GM19467 (cell line): ENCODE measurements around the gene BNC2.
"Not testable (repeated sequence)": the region's sequence is repeated elsewhere in the genome, so short reads cannot be mapped to it uniquely, and the experiment has no call there.

ENCODE experiments used
- ATAC-seq: cut with Tn5 transposase; IDR thresholded peaks from one replicate; pipeline ENCODE4 v1.9.1; 2021; ENCODE audit warnings: mild to moderate bottlenecking, moderate library complexity; ENCODE audit not compliant: unreplicated experiment

BNC2 gene, protein sequence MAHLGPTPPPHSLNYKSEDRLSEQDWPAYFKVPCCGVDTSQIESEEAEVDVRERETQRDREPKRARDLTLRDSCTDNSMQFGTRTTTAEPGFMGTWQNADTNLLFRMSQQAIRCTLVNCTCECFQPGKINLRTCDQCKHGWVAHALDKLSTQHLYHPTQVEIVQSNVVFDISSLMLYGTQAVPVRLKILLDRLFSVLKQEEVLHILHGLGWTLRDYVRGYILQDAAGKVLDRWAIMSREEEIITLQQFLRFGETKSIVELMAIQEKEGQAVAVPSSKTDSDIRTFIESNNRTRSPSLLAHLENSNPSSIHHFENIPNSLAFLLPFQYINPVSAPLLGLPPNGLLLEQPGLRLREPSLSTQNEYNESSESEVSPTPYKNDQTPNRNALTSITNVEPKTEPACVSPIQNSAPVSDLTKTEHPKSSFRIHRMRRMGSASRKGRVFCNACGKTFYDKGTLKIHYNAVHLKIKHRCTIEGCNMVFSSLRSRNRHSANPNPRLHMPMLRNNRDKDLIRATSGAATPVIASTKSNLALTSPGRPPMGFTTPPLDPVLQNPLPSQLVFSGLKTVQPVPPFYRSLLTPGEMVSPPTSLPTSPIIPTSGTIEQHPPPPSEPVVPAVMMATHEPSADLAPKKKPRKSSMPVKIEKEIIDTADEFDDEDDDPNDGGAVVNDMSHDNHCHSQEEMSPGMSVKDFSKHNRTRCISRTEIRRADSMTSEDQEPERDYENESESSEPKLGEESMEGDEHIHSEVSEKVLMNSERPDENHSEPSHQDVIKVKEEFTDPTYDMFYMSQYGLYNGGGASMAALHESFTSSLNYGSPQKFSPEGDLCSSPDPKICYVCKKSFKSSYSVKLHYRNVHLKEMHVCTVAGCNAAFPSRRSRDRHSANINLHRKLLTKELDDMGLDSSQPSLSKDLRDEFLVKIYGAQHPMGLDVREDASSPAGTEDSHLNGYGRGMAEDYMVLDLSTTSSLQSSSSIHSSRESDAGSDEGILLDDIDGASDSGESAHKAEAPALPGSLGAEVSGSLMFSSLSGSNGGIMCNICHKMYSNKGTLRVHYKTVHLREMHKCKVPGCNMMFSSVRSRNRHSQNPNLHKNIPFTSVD

DNA sequence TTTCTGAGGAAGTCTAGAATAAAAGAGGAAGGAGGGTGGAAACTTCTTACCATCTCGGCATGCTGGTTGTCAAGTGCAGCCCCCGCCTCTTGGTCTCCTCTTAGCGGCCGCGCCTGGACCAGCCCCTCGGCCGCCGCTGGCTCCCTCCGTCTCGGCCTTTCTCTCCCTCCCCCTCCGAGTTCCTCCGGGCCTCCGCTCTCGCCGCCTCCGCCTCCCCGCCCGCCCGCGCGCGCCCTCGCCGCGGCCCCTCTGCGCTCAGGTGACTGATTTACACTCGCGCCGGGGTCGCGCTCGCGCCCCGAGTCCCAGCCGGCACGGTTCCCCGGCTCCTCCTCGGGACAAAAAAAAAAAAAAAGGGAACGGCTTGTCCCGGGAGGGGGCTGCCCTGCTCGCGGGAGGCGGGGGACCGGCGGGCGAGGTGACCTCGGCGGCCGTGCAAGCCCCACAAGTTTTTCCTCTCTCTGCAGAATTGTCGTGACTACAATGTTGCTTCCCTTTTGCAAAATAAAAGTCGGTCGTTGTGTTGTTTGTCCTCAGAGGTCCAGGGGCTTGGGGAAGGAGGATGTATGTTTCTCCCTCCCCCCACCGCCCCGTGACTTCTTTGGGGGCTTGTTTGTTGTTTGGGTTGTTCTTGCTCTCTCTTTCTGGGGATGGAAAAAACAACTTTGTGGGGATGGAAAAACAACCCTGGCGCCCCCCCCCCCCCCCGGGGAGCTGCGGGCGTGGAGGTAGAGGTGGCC lies at the start of gene BNC2:
Gene BNC2, minus strand, starts transcription at position 75 of the 740 bp plus-strand sequence. Its CDS starts 22 bp downstream, at position 53.
- no peak for ATAC-seq

DNA sequence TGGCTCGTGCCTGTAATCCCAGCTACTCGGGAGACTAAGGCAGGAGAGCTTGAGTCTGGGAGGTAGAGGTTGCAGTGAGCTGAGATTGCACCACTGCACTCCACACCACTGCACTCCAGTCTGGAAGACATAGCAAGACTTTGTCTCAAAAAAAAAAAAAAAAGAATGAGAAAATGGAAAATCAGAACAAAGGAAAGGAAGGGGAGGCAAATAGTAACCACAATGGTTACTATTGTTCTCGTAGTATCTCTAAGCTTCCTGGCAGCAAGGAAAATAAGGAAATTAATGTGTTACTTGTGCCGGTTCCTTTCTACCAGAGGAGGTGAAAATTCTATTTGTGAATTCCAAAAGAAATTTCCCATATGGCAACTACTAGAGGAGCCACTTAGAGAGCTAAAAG lies 48.5 kb upstream of the BNC2 start:
- no peak for ATAC-seq

DNA sequence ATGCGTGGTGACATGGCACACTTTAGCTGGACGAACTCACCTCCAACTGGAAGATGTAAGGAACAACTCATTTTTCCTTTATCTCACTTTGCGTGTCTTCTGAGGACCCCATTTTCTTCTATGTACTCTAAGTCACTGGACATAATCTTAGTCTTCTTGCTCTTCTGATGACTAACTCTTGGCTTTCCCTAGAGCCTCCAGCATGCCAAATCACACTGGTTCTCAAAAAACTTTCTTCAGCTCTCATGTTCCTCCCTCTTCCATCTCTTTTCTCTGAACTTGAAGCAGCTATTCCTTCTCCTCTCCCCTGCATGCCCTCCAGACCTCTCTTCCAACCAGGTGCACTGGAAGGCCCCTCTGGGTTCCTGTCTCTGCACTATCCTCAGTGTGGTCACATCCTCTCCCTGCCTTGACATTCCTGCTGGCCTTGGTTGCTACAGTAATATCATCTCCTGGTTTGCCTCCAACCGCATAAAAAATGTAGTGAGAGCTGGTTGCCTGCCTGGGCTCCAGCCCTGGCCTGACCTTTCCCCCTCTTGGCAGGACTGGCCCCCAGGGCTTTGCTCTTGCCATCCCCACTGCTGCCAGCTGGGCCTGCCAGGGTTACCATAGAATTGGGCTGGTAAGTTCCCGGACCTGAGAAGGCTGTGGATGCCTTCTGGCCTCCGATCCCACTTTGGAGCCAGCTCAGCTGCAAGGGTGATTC lies 44.8 kb upstream of the BNC2 start:
- no peak for ATAC-seq

DNA sequence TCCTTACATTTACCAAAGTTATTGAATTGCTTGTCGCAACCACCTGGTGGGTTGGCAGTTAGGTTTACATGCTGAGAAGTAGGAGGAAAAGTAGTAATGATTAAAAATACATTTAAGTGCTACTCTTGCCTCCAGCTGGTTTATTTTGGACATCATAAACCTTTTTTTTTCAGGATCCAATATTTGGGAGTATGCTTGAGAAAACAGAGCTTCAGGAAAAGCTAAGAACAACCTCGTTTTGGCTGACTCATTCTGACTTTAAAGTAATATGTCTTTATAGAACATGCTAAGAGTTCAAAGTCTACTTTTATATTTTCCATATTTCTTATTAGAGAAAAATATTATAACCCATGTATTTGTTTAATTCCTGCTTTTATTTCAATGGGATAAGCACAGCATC lies 41.7 kb upstream of the BNC2 start:
- no peak for ATAC-seq

DNA sequence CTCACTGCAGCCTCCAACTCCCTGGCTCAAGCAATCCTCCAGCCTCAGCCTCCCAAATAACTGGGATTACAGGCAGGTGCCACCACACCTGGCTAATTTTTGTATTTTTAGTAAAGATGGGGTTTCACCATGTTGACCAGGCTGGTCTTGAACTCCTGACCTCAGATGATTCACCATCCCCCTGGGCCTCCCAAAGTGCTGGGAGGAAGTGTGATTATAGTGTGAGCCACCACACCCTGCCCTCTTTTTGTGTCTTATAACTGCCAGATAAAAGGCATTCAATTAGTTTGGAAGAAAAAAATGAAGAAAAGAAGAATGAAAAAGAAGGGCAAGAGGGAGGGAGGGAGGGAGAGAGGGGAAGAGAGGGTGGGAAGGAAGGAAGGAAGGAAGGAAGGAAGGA lies 37.7 kb upstream of the BNC2 start:
- ATAC-seq: not testable (repeated sequence)

DNA sequence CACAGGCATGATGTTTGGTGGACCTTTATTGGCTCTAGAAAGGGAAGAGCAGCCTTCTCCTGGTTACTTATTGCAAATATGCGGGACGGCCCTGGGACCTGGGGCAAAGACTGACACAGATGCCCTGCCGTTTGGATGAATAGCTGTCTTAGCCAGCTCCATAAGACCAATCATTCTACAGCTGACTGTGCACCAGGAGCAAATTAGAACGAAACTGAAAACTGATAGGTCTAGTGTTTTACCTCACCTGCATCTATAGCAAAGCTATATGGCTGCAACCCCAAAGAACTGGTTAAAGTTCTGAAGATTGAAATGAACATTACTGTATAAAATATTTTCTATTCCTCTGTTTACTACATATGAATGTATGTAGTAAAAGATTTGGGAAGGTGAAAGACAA lies 34.2 kb upstream of the BNC2 start:
- ATAC-seq: no peak

DNA sequence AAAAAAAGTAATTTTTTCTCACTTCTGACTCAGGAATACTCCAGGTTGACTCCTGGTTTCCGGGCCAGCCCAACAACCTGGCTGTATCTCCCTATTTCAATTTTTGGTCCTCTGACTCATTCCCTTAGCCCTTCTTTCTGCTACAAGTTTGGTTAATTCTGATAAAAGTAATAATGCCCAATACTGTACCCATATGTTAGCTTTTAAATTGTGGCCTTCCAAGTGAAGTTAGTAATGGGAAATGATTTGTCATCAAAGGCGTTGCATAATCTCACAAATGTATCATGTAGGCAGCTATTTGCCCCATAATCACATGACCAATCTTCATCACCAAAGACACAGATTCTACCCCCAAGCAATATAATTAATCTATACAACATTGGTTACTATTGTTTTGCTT lies 31.1 kb upstream of the BNC2 start:
- ATAC-seq: no peak

DNA sequence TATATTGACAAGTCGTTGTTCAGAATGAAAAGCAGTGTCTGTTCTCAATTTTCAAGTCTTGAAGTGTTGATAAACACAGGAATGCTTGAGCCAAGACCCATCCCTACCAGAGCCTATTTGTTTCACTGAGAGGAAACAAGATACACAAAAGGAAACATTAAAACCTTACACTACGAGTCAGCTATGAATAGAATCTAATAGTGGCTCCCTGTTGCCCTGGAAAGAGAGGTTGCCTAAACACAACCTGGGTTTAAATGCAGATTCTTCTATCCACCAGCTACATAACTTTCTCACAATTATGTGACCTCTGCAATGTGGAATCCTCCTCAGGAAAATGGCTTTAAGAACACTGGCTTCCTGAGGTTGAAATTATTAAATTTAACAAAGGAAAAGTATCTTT lies 29.1 kb upstream of the BNC2 start:
- ATAC-seq: no peak

DNA sequence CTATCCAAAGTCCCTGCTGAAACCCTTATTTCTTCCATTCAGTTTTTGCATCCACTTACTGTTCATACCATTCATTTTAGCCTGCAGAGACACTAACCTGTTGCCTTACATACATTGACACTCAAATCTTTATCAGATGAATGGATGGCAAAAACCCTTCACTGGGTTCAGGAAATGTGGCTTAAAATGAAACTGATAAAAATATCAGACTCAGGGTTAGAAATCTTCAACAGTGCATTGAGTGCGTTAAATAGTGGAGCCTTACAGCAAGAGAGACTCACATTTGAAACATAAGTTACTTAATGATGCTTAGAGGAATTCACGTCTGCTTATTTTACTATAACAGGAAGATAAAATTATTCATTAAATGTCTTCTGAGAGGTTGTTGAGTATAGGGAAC lies 28.0 kb upstream of the BNC2 start:
- ATAC-seq: no peak

DNA sequence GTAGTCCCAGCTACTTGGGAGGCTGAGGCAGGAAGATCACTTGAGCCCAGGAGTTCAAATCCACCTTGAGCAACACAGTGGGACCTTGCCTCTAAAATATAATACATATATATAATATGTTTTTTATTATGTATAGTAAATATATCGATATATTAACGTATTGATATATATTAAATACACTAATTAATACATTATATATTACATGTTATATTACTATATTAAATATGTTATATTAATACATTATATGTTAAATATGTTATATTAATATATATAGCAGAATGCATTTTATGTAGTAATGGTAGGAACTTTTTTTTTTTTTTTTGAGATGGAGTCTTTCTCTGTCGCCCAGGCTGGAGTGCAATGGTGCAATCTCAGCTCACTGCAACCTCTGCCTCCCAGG lies 18.1 kb upstream of the BNC2 start:
- no peak for ATAC-seq

DNA sequence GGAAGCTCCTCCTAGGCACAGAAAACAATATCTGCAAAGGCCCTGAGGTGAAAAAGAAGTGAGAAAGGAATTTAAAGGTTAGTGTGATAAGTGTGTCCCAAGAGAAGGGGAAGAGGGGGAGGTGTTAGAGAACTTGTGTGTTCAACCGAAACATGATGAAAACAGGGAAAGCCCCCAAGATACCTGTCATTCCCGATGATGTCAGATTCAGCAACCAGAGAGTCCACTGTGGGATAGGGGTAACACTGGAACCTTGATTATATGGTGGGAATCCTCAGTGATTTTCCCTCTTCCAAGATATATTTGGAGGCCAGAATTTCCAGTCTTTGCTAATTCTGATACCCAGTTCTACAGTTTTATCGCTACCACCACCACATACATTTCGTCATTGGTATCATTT lies 15.5 kb upstream of the BNC2 start:
- no peak for ATAC-seq

DNA sequence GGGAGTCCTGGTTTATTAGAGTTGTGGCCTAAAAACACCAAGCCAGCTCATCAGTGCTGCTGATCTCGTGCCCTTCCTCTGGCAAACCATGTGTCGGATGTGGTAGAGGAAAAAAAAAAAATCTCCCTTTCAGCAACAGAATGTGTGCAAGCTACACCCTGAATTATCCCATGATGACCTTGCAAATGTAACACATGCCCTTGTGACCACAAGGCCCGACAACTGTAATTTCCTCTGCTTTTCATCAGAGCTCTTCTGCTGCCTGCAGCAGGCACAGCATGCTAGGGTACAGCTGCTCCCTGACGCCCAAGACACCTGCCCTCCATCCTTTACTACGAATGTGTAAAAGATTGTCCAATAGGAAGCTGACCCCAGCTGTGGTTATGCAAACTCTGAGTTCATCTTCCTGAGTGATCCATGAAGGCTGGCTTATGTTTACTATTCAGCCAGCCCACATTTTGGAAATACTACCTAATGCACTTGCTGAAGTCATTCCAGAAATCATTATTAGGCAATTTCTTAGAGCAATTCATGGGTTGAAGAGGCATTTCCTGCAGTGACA lies 14.6 kb upstream of the BNC2 start:
- ATAC-seq: no peak

DNA sequence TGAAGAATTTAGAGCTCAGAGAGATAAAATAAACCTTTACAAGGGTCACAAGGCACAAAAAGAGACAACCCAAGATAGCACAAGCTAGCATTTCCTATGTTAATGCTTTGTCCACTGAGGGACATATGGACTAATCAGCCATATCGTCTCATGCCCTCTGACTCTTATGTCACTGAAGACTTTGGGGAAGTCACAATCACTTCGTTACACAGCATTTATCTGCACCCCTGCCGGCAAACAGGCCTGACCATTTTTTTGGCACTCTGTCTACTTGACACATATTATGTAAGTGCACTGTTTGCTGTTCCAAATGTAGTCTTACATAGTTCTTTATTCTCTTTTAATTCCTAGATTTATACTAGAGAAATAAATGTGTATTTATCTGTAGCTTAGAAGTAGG lies 13.9 kb upstream of the BNC2 start:
- ATAC-seq: no peak

DNA sequence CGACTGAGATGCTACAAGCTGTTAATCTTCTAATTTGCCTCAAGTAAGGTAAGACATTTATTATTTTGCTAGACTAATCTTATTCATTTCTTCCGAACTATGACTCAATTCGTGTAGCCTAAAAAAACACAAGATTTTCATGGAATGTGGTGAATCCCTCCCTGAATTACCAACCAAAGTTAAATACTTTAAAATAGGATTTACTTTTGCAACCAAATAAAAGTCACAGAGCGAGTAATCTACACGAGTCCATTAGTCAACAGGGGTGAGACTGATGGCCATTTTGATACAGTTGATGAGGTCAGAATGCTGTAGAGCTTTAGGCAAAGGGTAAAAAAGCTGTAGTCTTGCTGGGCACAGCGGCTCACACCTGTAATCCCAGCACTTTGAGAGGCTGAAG lies 13.1 kb upstream of the BNC2 start:
- no peak for ATAC-seq

DNA sequence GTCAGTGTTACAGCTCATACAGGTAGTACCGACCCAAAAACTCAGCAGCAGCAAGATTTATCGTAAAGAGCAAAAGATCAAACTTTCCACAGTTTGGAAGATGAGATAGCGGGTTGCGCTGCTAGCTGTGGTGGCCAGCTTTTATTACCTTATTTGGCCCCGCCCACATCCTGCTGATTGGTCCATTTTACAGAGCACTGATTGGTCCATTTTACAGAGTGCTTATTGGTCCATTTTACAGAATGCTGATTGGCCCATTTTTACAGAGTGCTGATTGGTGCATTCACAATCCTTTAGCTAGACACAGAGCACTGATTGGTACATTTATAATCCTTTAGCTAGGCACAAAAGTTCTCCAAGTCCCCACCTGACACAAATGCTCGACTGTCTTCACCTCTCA lies 12.0 kb upstream of the BNC2 start:
- ATAC-seq: not testable (repeated sequence)

DNA sequence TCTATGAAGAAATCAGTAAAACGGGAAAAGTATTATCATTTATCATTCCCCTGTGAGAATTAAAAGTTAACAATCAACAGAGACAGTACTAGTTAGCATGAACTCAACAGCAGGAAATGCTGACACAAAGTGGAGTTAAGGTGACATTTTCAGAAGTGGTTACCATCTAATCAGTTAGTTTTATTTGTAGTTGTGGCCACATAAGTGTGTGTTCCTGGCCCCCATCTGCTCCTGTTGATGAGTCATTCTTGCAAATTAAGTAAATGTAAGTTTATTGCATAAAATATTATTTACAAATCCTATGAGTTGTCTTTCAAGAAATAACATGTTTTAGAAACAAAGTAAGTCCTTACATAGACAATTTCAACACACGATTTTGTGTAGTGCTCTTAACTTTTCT lies 8.9 kb upstream of the BNC2 start:
- no peak for ATAC-seq

DNA sequence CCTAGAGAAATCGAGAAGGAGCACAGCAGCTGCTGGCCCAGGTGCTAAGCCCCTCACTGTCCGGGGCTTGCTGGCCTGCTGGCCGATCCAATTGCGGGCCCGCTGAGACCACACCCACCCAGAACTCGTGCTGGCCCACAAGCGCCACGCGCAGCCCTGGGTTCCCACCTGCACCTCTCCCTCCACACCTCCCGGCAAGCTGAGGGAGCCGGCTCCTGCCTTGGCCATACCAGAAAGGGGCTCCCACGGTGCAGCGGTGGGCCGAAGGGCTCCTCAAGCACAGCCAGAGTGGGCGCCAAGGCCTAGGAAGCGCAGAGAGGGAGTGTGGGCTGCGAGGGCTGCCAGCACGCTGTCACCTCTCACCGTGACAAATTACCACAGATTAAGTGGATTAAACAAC lies 6.8 kb upstream of the BNC2 start:
- no peak for ATAC-seq

DNA sequence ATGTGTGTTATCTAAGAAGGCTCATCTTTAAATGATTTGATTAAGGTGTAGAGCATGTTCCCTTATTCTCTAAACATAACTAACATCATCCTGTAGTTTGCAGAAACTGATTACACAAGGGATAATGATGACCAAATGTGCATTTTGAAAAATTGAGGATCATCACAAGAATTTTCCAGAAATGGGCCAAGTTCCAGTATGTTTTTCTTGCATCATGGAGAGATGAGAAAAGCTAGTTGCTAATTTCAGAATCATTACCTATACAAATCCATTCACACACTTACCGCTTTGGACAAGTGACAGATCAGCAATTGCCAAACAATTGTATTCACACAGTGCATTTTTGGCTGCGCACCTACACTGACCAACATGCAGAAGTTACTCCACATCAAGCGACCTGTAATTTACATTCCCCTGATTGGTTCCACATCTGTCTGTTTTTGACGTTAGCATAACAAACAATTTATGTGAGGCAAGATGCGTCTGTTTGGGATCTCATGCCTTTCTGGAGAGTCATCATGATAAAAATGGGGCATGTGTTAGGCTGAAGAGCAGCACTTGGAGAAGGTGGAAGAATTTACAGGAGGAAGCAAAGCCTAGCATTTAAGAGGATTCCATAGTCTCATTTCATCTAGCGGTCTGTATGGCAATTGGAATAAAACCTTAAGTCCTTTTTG lies 2.8 kb upstream of the BNC2 start:
- no peak for ATAC-seq

DNA sequence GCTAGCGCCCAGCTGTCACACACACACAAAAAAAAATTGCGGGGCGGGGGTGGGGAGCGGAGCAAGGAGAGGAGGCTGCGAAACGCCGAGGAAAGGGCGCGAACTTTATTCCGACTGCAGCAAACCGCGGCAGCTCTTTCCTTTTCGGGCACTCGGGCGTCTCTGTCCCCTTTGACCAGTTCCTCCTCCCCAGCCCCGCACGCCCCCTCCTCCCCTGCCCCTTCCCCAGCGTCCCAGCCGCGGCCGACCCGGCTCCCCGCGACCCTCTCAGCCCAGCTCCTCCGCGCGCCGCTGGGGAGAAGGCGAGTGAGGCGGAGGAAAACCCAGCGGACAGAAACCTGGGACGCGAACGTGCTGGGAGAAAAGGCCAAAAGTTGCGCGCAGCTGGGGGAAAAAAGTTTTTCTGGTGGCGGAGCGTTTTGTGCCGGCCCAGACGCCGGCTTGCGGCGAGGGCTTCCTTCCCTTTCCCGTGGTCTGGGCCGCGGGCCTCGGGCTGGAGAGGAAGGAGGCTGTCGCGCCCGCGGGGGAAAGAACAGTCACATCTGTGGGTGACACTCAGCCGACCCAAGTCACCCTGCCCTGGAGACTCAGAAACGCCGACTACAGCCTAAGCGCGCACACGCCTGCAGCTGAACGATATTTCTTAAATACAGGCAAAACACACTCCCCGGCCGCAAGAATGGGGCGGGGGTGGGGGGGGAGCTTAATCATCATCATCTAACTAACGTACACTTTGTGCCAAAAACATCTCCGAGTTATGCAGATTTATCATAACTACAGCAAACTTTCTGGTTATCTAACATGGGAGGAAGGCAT lies 1.1 kb upstream of the BNC2 start:
- no peak for ATAC-seq
